DOHH2 (cell line): ENCODE results near the gene WDR7.

Experiments used
- H3F3A ChIP-seq: fragments of 200-600 bp; sonication (generic), shearing (Covaris generic); 2 replicates; pipeline ENCODE4 v1.6.0; 2016; ENCODE audit warnings: antibody characterized with exemption, mild to moderate bottlenecking; ENCODE audit not compliant: control insufficient read depth, insufficient read depth
- H3K27ac ChIP-seq: fragments of 200-600 bp; sonication (generic); 2 replicates; pipeline ENCODE4 v1.5.1; 2014; ENCODE audit warnings: low read depth, mild to moderate bottlenecking, low read length, moderate library complexity
- H3K27me3 ChIP-seq: fragments of 200-600 bp; sonication (generic); 2 replicates; pipeline ENCODE4 v1.6.1; 2014; ENCODE audit warnings: mild to moderate bottlenecking, low read length, mixed read lengths; ENCODE audit not compliant: control insufficient read depth
- H3K36me3 ChIP-seq: fragments of 200-600 bp; sonication (generic); 2 replicates; pipeline ENCODE4 v1.6.1; 2014; ENCODE audit warnings: mild to moderate bottlenecking, low read length, moderate library complexity, mixed read lengths; ENCODE audit not compliant: control insufficient read depth
- H3K4me1 ChIP-seq: fragments of 200-600 bp; sonication (generic); 2 replicates; pipeline ENCODE4 v1.6.1; 2014; ENCODE audit warnings: mild to moderate bottlenecking, low read length, mixed read lengths; ENCODE audit not compliant: control insufficient read depth
- H3K4me2 ChIP-seq: fragments of 200-600 bp; sonication (generic); 2 replicates; pipeline ENCODE4 v1.6.0; 2014; ENCODE audit warnings: mild to moderate bottlenecking, low read length, moderate library complexity
- H3K4me3 ChIP-seq: fragments of 200-600 bp; sonication (generic); 2 replicates; pipeline ENCODE4 v1.5.1; 2014; ENCODE audit warnings: mild to moderate bottlenecking, low read length, mixed read lengths
- H3K79me2 ChIP-seq: fragments of 200-600 bp; sonication (generic); 2 replicates; pipeline ENCODE4 v1.6.1; 2014; ENCODE audit warnings: mild to moderate bottlenecking, low read length, mixed read lengths; ENCODE audit not compliant: control insufficient read depth
- H3K9me2 ChIP-seq: fragments of 200-600 bp; sonication (generic); replicated peaks from 2 replicates; pipeline ENCODE4 v1.6.1; 2014; ENCODE audit warnings: mild to moderate bottlenecking, low read length, mixed read lengths; ENCODE audit not compliant: control insufficient read depth
- H3K9me3 ChIP-seq: fragments of 200-600 bp; sonication (generic); 2 replicates; pipeline ENCODE4 v1.6.1; 2014; ENCODE audit warnings: antibody characterized with exemption, low read length, mixed read lengths; ENCODE audit not compliant: control insufficient read depth, insufficient read depth
- H4K20me1 ChIP-seq: fragments of 200-600 bp; sonication (generic); 2 replicates; pipeline ENCODE4 v1.6.0; 2014; ENCODE audit warnings: low read depth, mild to moderate bottlenecking, antibody characterized with exemption, low read length, moderate library complexity; ENCODE audit not compliant: control insufficient read depth, insufficient read depth
- EZH2phosphoT487 ChIP-seq: fragments of 200-600 bp; sonication (generic); IDR thresholded peaks from 2 replicates; pipeline ENCODE4 v1.6.1; 2017; ENCODE audit warnings: borderline replicate concordance, mild to moderate bottlenecking, antibody characterized with exemption, low read length, moderate library complexity, mixed read lengths
- TF ChIP-seq, protein P1 (sequence below): fragments of 200-600 bp; sonication (generic); IDR thresholded peaks from one replicate; pipeline ENCODE4 v1.5.1; 2014; ENCODE audit warnings: antibody characterized with exemption, mild to moderate bottlenecking, low read depth, low read length; ENCODE audit not compliant: poor library complexity, severe bottlenecking

The WDR7 gene

DNA sequence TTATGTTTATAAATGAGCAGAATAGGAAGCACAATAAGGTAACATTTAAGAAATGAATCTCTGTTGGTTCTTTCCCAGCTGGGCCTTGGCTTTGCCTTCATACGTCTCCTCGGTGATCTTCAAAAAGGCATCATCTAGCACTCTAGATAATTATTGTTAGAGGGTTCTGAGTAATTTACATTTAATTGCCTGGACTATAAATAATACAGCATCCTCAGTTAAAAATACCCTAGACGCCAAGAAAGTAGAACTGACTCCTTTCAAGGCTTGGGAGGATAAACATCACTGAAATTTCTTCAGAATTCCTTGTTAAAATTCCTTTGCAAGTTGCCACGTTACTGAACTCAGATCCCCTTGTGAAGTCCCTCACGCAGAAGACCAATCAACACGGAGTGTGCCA lies 296.1 kb downstream of the WDR7 start:
- no peak for TF ChIP-seq EZH2phosphoT487
- TF ChIP-seq, protein P1, sequence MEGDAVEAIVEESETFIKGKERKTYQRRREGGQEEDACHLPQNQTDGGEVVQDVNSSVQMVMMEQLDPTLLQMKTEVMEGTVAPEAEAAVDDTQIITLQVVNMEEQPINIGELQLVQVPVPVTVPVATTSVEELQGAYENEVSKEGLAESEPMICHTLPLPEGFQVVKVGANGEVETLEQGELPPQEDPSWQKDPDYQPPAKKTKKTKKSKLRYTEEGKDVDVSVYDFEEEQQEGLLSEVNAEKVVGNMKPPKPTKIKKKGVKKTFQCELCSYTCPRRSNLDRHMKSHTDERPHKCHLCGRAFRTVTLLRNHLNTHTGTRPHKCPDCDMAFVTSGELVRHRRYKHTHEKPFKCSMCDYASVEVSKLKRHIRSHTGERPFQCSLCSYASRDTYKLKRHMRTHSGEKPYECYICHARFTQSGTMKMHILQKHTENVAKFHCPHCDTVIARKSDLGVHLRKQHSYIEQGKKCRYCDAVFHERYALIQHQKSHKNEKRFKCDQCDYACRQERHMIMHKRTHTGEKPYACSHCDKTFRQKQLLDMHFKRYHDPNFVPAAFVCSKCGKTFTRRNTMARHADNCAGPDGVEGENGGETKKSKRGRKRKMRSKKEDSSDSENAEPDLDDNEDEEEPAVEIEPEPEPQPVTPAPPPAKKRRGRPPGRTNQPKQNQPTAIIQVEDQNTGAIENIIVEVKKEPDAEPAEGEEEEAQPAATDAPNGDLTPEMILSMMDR = no peak
- no peak overlapping the region for H3K27ac ChIP-seq
- no peaks in the 10 kb centered on the region for H3F3A ChIP-seq

DNA sequence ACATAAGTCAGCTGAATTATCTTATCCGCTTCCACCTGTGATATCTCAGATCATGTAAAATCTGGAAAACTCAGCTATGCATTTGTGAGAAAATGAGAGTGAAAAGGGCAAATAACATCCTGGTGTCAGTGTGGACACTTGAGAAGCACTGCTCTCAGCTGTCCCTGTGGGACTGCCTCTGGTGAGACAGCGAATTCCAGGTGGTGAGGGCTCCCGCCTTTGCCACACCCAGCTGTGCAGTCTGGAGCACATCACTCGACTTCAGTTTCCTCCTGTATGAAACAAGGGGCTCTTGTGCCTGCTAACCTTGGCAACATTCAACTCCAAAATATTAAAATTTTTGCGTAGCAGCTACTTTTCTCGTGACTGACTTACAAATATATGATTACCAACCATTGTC lies 300.9 kb downstream of the WDR7 start:
- H3K79me2 ChIP-seq = no peaks in the 10 kb centered on the region
- no peak for TF ChIP-seq EZH2phosphoT487
- TF ChIP-seq, protein P1 = no peak
- H4K20me1 ChIP-seq = no peaks in the 10 kb centered on the region
- no peaks in the 10 kb centered on the region for H3K9me3 ChIP-seq
- no peaks in the 10 kb centered on the region for H3F3A ChIP-seq
- no peak overlapping the region for H3K27ac ChIP-seq
- no peaks in the 10 kb centered on the region for H3K27me3 ChIP-seq
- no peaks in the 10 kb centered on the region for H3K4me1 ChIP-seq
- H3K4me3 ChIP-seq = no peak overlapping the region
- no peaks in the 10 kb centered on the region for H3K36me3 ChIP-seq
- no peaks in the 10 kb centered on the region for H3K9me2 ChIP-seq
- no peak overlapping the region for H3K4me2 ChIP-seq

More for the DNA sequence above, 296.1 kb downstream of the WDR7 start:
- H3K79me2 ChIP-seq = no peaks in the 10 kb centered on the region
- no peaks in the 10 kb centered on the region for H4K20me1 ChIP-seq
- H3K9me3 ChIP-seq = no peaks in the 10 kb centered on the region
- no peaks in the 10 kb centered on the region for H3K4me1 ChIP-seq
- H3K4me3 ChIP-seq = no peak overlapping the region
- no peak overlapping the region for H3K4me2 ChIP-seq
- no peaks in the 10 kb centered on the region for H3K27me3 ChIP-seq
- no peaks in the 10 kb centered on the region for H3K36me3 ChIP-seq
- H3K9me2 ChIP-seq = no peaks in the 10 kb centered on the region

DNA sequence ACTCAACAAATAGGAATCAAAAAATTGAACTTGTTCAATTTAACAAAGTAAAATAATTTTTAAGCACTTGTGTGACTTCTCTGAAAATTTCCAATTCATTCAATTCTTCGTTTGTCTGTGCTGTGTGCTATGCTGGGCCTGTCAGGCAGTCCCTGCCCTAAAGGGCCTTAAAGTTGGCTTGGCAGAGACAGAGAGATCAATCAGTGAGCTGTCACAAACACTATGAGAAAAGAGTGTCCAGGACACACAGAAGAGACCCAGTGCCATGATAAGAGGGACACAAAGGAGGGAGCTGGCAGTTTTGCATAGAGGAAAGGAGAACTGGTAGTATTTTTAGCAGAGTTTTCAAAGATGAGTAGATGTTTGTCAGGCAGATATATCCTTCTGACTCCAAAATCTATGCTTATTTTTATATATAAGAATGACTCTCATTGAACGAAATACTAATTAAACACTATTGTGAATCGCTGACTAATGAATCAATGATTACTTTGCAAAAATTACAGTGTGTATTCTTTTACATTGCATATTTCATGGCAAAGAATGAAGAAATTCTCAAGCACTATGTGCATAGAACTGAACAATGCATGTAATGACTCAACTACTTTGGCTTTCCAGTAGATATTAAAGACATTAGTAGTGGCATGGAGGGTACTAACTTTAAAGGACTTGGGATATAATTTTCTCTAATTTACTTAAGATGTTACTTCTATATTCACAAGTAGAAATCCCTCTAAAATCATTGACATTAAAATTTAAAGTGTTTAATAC lies 302.5 kb downstream of the WDR7 start:
- Histone ChIP-seq H3K4me1 (no peaks in the 10 kb centered on the region), H3K27ac (no peak overlapping the region), H3K36me3 (no peaks in the 10 kb centered on the region), H3K79me2 (no peaks in the 10 kb centered on the region), H3F3A (no peaks in the 10 kb centered on the region), H3K4me3 (no peak overlapping the region), H3K9me2 (no peaks in the 10 kb centered on the region), H3K9me3 (no peaks in the 10 kb centered on the region), H4K20me1 (no peaks in the 10 kb centered on the region), H3K4me2 (no peak overlapping the region), H3K27me3 (no peaks in the 10 kb centered on the region)
- TF ChIP-seq, protein P1 = no peak
- TF ChIP-seq EZH2phosphoT487 = no peak
